Brain pericyte (primary cell): Measurements from ENCODE around the gene OR7C1.
"Not testable (repeated sequence)": the region's sequence is repeated elsewhere in the genome, so short reads cannot be mapped to it uniquely, and the experiment has no call there.

Experiments
- DNase-seq: peaks from one replicate; pipeline ENCODE4 v3.0.0-alpha.2; 2012; ENCODE audit warnings: low read depth, low spot score

The OR7C1 gene

DNA sequence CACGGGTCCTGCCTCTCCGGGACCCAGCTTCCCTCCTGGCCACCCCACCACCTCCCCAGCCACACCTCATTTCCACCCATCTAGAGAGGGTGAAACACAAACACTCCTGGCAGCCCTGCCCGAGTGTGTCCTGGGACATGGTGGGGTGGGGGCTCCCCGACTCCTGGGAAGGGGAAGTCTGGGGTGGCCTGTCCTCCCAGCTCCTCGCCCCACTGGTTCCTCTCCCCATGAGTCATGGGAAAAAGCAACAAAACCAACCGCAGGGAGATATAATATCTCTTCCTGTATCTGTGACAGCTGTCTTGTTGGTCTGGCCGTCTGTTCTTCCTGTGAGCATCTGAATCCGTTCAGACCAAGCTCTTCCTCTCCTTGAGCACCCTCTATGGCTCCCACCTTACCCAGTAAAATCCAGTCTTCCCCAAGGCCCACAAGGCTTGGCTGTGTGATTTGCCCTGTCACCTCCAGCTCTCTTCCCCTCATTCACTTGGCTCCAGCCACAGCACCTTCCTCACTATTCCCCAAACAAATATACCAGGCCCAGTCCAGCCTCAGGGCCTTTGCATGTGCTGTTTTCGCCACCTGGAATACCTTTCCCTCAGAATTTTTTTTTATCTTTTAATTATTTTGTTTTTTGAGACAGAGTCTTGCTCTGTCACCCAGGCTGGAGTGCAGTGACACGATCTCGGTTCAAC, 49.7 kb downstream of the OR7C1 start:
- not testable (repeated sequence) for DNase-seq

DNA sequence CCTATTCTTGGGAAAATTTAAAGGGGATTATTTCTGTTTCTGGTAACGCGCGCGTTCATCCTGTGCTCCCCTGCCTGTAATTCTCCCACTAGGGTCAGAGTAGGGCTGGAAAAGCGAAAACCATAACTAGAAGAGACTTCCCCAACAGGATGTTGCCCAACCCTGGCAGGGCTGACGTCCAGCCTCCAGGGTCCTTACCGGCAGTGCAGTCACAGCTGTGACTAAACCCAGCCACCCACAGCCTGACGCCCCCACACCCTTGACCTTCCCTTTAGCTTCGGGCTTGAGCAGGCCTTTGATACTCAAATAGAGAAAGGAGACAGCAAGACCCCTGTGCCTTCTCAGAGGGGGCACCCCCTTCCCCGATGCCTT, 50.3 kb downstream of the OR7C1 start:
- DNase-seq, result not testable (repeated sequence)

DNA sequence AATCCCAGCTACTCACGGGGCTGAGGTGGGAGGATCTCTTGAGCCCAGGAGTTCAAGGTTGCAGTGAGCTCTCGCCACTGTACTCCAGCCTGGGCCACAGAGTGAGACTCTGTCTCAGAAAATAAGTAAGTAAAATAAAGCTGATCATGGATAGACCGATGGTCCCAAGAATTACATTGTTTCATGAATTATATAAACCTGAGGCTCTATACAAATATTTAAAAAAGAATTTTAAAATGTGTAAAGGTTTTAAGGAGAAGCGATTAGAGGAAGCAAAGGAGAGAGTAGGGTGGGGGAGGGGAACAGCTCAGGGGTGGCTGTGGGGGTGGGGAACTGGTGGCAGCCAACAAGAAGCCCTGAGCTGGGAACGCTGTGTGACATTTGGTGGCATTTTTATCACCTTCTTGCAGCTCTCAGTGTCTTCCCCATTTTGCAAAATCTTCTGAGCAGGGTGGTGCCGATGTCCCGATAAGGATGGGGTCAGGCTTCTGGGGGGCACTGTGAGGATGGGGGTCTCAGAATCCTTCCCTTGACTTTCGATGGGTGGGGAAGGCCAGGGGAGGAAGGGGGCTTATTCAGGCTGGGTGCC, 51.5 kb downstream of the OR7C1 start:
- not testable (repeated sequence) for DNase-seq

DNA sequence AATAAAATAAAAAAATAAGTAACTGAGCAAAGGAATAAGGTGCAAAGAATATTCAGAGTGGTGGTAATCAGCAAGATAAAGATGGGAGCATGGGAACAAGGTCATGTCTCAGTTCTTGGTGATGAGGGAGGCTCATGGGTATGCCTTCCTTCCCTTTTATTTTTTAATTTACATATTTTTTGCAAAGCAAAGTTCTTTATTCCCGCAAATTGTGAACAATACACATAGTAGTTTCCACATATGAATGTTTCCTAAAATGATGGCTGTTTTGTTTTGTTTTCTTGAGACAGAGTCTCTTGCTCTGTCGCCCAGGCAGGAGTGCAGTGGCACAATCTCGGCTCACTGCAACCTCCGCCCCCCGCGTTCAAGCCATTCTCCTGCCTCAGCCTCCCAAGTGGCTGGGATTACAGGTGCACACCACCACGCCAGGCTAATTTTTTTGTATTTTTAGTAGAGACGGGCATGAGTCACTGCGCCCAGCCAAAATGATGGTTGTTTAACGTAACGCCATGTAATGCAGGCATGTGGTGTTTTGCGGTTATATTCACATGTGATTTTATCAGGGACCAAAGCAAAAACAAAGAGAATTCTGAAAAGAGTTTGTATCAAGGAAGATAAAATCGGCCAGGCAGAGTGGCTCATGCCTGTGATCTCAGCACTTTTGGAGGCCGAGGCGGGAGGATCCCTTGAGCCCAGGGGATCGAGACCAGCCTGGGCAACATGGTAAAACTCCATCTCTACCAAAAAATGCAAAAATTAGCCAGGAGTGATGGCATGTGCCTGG, 52.2 kb downstream of the OR7C1 start:
- DNase-seq, result no peak

DNA sequence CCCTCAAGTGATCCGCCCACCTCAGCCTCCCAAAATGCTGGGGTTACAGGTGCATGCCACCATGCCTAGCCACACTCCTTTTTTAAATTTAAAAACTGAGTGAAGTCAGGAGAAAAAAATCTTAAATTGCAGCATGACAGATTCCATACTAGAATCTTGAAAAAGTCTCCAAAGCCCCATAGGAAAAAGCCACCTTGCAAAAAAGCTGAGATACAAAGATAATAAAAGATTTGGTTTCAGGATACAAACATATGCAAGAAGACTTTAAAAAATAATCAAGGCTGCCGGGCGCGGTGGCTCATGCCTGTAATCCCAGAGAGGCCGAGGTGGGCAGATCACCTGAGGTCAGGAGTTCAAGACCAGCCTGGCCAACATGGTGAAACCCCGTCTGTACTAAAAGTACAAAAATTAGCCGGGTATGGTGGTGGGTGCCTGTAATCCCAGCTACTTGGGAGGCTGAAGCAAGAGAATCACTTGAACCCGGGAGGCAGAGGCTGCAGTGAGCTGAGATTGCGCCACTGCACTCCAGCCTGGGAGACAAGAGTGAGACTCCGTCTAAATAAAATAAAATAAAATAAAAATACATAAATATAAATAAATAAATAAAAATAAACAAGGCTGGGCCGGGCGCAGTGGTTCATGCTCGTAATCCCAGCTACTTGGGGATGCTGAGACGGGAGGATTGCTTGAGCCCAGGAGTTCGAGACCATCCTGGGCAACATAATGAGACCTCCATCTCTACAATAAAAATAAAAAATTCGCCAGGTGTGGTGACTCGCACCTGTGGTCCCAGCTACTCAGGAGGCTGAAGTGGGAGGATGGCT, 53.1 kb downstream of the OR7C1 start:
- DNase-seq, result not testable (repeated sequence)

DNA sequence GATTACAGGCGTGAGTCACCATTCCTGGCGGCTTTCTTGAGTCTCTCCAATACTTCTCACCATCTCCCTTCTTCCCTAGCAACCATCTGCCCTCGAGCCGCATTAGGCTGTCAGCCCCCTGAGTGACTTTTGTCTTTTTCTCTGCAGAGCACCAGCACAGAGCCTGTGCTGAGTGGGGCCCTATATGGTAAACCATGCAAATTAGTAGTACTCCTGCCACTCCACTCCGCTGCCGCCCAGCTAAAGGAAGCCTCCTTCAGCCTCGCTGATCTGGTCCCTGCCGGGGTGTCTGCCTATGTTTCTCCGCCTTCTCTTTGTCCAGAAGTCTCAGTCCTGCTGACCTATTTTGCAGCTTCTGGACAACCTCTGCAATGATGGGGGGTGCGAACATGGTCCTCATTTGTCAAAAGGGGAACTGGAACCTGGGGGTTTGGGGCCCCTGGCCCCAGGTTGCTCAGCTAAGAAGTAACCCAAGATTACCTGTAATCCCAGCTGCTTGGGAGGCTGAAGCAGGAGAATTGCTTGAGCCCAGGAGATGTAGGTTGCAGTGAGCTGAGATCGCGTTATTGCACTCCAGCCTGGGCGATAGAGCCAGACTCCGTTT, 54.3 kb downstream of the OR7C1 start:
- DNase-seq, result not testable (repeated sequence)

DNA sequence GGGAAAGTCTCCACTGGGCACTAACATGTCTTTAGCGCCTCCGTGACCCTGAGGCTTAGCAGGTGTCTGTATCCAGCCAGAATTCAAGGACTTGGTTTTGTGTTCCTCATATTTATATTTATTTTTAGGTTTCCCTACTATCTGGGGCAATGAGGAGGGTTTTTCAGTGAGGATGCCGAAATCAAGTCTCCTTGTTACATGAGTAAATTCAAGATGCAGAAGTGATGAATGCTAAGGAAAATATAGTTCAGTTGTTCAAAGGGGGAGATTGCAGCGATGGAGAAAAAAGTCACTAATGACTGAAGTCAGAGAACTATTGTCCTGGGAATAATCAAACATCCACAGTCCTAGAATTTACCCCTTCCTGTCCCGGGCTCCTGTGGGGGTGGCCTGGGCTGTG, 55.8 kb downstream of the OR7C1 start:
- no peak for DNase-seq

DNA sequence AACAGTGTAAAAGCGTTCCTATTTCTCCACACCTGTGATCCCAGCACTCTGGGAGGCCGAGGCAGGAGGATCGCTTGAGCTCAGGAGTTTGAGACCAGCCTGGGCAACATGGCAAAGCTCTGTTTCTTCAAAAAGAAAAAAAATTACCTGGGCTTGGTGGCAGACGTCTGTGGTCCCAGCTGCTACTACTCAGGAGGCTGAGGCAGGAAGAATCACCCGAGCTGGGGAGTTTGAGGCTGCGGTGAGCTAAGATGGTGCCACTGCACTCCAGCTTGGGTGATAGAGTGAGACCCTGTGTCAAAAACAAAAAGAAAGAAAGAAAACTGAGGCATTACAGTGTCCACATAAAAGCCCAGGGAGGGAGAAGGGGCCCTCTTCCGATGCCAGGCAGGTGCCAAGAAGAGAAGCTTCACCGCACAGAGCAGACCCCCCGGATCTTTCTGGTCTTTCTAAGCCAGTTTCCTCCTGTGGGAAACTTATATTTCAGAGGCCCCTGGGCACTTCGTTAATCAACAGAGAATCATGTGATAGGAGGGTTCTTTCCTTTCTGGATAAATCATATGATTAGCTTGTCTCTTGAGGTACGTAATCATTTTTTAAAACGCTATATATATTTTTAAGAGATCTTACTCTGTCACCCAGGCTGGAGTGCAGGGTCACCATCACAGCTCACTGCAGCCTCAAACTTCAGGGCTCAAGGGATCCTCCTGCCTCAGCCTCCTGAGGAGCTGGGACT, 56.7 kb downstream of the OR7C1 start, which contains the start of gene ADGRE2:
Gene ADGRE2 (minus strand): TSS at position 451 of the 736 bp plus-strand sequence. CDS start 1,804 bp downstream, outside the sequence.
- not testable (repeated sequence) for DNase-seq

DNA sequence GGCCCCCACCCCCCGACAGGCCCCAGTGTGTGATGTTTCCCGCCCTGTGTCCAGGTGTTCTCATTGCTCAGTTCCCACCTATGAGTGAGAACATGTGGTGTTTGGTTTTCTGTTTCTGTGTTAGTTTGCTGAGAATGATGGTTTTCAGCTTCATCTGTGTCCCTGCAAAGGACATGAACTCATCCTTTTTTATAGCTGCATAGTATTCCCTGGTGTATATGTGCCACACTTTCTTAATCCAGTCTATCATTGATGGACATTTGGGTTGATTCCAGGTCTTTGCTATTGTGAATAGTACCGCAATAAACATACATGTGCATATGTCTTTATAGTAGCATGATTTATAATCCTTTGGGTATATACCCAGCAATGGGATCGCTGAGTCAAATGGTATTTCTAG, 57.3 kb downstream of the OR7C1 start:
- DNase-seq, result not testable (repeated sequence)

DNA sequence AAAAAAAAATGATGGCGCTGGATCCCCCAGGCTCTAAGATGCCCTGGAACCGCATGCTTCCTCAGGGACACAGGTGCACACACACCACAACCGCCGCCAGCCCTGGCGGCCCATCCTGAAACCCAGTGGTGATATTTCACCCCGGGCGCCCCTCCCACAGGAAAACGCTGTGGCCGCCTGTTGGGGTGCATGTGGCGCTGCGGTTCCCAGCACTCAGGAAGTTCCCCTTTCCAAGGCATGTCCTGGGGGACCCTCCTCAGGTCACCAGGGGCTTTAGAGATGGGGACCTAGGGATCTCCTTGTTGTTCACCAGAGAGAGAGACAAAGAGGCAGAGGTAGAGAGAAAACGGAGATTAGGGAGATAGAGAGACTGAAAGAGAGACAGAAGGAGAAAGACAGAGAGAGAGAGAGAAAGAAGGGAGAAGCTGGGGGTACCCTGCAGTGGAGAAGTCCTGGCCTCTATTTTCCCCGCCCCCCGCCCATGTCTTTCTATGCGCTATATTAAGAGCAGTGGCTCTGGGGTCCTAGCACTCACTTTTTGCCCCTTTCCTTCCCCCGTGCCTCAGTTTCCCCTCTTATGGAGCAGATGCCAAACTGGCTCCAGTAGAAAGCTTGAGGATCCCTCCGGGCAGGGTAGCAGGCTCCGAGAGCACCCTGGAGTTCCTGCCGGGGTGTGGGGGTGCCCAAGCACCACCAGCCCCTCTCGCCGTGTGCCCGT, 59.0 kb downstream of the OR7C1 start:
- no peak for DNase-seq

DNA sequence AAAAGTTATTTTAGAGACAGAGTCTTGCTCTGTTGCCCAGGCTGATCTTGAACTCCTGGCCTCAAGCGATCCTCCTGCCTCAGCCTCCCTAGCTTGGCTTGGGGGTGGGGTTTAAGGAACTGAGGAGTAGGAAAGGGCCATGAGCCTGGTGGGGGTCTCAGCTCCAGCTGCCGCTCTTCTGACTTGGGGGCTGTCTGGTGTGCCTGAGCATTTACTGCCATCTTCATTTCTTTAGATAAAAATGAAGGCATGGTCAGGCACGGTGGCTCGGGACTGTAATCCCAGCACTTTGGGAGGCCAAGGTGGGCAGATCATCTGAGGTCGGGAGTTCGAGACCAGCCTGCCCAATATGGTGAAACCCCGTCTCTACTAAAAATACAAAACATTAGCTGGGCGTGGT, 59.7 kb downstream of the OR7C1 start:
- not testable (repeated sequence) for DNase-seq

DNA sequence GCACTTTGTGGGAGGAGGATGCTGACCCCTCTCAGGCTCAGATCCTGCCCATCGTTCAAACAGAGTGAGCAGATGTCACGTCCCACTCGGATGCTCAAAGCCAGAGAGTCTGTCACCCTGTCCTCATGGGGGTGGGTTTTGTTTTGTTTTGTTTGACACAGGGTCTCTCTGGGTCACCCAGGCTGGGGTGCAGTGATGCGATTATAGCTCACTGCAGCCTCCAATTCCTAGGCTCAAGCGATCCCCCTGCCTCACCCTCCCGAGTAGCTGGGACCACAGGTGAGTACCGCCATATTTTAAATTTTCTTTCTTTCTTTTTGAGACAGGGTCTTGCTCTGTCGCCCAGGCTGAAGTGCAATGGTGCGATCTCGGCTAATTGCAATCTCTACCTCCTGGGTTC, 60.6 kb downstream of the OR7C1 start:
- DNase-seq, result no peak

DNA sequence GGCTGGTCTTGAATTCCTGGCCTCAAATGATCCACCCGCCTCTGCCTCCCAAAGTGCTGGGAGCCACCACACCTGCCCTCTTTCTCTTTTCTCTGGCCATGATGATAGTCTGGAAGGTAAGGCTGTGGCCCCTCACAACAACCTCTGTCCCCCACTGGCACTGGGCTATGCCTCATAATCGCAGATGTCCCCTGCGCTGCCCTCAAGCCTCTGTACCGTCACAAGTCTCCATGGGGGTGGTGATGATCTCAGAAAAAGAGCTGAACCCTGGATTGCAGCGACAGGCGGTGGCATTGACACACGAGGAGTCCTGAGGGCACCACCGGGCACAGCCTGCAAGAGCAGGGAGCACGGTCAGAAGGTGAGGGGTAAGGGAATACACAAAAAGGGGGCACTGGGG, 61.3 kb downstream of the OR7C1 start:
- not testable (repeated sequence) for DNase-seq

DNA sequence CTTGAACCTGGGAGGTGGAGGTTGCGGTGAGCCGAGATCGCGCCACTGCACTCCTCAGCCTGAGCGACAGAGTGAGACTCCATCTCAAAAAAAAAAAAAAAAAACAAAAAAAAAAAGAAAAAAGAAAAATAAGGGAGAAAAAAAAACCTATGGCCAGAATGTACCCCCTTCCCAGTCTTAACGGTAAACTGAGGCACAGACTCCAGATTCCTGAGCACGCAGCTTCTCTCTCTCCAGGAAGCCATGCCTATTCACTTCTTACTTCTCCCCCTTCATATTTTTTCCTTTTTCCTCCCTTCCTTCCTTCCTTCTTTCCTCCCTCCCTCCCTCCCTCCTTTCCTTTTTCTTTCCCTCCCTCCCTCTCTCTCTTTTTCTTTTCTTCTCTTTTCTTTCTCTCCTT, 62.0 kb downstream of the OR7C1 start:
- no peak for DNase-seq

DNA sequence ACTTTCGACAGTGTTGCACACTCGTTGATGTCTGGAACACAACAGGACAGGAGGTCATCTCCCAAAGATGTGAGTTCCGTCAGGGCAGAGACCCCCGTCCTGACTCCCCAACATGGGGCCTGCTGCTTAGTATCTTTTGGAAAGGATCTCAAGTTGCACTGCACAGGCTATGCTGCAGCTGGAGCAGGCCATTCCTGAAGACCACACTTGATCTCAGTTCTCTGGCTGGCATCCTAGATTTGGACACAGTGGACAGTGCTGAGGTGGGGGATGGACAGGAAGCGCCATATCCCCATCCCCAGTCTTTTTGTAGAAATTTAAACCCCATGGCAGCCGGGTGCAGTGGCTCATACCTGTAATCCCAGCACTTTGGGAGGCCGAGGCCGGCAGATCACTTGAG, 62.5 kb downstream of the OR7C1 start:
- no peak for DNase-seq

DNA sequence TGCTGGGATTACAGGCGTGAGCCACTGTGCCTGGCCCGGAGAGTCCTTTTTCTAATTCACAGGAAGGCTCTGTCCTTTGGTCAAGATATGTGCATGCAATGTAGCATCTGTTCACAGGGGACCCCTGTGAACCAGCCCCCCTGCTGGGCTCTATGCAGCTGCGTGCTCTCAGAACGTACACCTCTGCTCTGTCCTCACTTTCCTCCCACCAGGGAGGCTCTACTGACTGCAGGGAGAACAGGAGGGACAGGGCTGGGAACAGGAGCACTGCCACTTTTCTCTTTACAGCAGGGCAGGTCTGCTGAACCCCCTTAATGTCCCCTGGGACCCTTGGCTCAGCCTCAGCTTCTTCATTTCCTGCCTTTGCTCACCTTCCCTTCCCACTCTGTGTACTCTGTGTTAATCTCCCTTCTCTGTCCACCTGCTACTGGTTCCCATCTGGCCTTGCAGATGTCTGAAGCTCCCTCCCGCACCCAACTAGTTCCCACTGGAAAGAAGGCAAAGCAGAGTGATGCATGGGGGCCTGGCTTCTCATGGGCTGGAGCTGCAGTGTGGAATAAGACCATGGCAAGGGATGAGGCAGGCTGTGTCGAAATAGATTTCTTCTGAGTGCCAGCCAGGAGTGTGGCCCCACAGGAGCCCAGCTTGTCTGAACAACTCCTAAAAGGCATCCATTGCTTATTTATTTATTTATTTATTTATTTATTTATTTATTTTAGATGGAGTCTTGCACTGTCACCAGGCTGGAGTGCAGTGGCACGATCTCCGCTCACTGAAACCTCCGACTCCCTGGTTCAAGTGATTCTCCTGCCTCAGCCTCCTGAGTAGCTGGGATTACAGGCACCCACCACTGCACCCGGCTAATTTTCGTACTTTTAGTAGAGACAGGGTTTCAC, 63.8 kb downstream of the OR7C1 start:
- no peak for DNase-seq

DNA sequence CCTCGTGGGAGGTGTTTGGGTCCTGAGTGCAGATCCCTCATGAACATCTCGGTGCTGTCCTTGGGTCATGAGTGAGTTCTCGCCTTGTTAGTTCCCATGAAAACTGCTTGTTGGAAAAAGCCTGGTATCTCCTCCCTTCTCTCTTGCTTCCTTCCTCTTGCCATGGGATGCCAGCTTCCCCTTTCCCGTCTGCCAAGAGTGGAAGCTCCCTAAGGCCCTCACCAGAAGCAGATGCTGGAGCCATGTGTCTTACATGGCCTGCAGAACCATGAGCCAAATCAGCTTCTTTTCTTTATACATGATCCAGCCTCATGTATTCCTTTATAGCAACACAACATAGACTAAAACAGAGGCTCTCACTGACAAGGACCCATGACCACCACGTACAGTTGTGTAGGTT, 64.8 kb downstream of the OR7C1 start:
- DNase-seq, result no peak

DNA sequence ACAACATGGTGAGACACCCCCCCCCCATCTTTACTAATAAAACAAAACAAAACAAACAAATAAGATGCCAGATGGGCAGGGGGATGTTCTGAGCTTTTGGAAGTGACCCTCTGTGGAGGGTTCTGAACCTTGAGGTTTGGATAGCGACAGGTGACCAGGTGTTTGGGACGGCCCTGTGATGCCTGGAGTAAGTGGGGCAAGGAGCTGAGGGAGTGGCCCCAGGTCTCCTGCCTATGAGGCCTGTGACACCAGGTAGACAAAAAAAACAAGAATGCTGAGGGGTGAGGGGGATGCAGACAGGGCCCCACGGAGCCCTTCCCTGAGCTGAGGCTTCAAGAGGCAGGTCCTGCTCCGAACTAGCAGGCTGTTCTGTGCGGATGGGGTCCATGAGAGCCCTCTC, 65.8 kb downstream of the OR7C1 start:
- no peak for DNase-seq

DNA sequence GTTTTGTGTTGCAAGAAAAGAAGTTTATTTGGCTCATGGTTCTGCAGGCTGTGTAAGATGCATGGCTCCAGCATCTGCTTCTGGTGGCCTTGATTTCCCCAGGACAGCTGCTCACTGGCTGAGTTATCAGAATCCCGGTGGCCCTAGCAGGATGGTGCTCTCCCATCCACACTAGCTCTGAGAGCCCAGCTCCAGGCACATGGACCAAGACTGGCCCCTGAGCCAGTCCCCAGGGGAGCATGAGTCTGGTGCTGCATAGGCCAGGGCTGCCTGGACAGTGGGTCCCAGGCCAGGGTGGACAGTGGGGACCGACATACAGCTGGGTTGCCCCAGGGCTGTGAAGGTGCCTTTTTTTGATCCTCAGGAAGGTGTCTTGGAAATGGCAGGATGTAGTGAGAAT, 67.0 kb downstream of the OR7C1 start:
- no peak for DNase-seq
